ENCODE measurements around the gene CIB4. TPM values are rescaled to one million over a fixed set of nuclear protein-coding genes. Genes with fewer than 3 reads are reported as not detected.

CIB4 gene
- polyA plus RNA-seq, 3 donors, result 0.29 to 0.89 (median 0.33) TPM

- DNase-seq (ENCODE audit: extremely low read depth in 1 of 11, low read depth in 9 of 11, low spot score in 4 of 11), result no peak
Observed at GRCh38 chr2:26564121-26564644, 77.0 kb downstream of the CIB4 start.

GRCh38 chr2:26563686-26564085 is 77.5 kb downstream of the CIB4 start:
- DNase-seq (ENCODE audit: extremely low read depth in 1 of 11, low read depth in 9 of 11, low spot score in 4 of 11), result no peak

GRCh38 chr2:26562811-26563645 is 78.1 kb downstream of the CIB4 start:
- DNase-seq (ENCODE audit: extremely low read depth in 1 of 11, low read depth in 9 of 11, low spot score in 4 of 11), result peak in 4 of 11 donors; percentile 5 to 9 (median 8)

DNA sequence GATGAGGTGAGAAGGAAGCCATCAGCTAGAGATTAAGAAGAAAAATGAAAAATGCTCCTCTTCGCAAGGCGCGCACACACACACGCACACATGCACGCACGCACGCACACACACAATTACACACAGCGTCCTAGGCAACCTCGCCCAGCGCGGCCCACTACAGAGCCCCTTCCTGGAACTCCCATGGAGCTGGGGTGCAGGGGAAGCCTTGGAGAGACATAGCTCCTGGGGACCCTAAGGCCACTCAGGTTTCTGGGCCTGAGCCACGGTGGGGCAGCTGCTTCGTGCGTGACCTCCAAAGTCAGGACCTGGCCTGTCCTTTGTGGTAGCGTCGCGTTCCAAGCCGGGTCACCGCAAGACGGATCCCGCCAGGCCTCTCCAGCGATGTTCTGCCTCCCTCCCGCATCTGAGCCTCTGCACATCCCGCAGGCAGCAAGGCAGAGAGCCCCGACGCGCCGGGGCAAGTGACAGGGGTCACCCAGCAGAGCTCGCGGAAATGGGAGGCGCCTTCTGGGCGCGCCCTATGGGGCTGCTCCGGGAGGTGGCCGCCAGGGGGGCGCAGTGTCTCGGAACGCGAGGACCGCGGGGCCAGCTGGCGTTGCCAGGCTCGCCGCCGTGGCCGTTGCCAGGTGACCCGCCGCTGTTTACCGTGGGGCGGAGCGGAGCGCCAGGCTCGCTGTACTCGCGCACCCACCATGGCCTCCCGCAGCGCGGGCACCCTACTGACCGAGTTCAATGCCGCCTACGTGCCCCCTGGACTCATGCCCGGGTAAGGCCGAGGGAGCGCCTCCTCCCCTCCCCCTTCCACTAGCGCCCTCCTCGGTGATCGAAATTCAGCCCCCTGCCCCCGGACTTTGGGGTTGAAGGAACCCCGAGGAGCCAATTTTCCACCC is 79.0 kb downstream of the CIB4 start:
- peak in 9 of 11 donors; percentile 23 to 74 (median 56) for DNase-seq (ENCODE audit: extremely low read depth in 1 of 11, low read depth in 9 of 11, low spot score in 4 of 11)

GRCh38 chr2:26561376-26561775 is 79.8 kb downstream of the CIB4 start:
- DNase-seq (ENCODE audit: extremely low read depth in 1 of 11, low read depth in 9 of 11, low spot score in 4 of 11), result no peak

DNA sequence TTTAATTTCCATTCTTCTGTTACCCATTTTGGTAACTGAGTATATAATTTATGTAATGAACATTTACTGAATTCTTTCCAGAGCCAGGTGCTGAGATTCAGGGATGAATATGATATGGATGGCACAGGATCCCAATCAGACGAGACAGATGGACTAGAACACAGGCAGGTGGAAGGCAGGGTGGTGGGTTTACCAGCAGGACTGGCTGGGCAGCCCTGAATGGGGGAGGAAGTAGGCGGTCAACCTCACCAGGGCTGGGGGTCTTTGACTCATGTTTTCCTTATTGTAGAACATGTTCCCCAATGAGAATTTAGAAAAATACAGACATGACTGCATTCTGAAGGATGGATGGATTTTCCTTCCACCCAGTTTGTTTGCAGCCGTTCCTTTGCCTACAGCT is 80.3 kb downstream of the CIB4 start:
- DNase-seq (ENCODE audit: extremely low read depth in 1 of 11, low read depth in 9 of 11, low spot score in 4 of 11), result no peak

- DNase-seq (ENCODE audit: extremely low read depth in 1 of 11, low read depth in 9 of 11, low spot score in 4 of 11), result no peak
Observed at GRCh38 chr2:26559556-26559955, 81.6 kb downstream of the CIB4 start.

DNA sequence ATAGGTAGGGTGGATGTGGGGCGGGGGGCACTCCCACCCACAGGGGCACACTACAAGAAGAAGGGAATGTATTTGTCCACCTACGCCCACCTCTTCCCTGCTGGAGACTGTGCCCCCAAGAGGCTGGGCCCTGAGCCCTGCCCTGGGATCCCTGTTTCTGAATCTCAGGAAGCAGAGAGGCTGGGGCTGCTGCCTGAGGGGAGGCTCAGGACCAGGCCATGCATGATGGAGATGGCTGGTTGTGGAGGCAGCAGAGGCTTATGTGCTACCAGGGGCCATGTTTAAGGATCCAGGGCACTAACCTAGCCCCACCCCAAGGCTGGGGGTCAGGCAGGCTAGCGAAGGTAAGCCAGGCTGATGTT is 82.1 kb downstream of the CIB4 start:
- DNase-seq (ENCODE audit: extremely low read depth in 1 of 11, low read depth in 9 of 11, low spot score in 4 of 11), result no peak

- DNase-seq (ENCODE audit: extremely low read depth in 1 of 11, low read depth in 9 of 11, low spot score in 4 of 11), result peak in 3 of 11 donors; percentile 12 to 19 (median 16)
Observed at GRCh38 chr2:26558271-26559043, 82.7 kb downstream of the CIB4 start.

DNA sequence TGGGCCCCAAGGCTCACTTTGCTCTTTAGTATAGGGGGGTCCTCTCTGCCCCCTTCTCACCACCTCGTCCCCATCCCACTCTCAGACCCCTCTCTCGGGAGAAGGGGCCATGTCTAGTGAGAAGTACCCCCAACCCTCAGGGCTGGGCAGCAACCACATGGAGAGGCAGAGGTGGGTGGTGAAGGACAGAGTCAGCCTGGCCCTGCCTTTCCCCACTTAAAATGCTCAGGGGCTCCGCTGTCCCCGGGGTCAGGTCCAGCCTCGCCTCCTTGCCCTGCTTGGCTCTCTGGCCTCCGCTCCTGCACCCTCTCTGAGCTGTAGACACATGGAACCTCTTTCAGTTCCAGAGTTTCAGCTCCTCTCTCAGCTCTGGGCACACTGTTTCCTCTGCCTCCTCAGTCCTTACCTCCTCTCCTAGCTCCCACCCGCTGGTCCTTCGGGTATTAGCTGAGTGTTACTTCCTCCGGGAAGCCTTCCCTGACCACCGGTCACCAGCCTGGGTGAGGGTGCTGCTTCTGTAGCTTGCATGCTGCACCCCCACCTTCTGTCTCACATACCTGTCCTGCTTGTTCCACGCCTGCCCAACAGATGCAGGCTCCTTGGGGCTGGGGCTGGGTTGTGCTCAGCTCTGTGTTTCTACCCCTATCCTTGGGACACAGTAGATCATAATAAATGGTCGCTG is 83.8 kb downstream of the CIB4 start:
- no peak for DNase-seq (ENCODE audit: extremely low read depth in 1 of 11, low read depth in 9 of 11, low spot score in 4 of 11)

DNA sequence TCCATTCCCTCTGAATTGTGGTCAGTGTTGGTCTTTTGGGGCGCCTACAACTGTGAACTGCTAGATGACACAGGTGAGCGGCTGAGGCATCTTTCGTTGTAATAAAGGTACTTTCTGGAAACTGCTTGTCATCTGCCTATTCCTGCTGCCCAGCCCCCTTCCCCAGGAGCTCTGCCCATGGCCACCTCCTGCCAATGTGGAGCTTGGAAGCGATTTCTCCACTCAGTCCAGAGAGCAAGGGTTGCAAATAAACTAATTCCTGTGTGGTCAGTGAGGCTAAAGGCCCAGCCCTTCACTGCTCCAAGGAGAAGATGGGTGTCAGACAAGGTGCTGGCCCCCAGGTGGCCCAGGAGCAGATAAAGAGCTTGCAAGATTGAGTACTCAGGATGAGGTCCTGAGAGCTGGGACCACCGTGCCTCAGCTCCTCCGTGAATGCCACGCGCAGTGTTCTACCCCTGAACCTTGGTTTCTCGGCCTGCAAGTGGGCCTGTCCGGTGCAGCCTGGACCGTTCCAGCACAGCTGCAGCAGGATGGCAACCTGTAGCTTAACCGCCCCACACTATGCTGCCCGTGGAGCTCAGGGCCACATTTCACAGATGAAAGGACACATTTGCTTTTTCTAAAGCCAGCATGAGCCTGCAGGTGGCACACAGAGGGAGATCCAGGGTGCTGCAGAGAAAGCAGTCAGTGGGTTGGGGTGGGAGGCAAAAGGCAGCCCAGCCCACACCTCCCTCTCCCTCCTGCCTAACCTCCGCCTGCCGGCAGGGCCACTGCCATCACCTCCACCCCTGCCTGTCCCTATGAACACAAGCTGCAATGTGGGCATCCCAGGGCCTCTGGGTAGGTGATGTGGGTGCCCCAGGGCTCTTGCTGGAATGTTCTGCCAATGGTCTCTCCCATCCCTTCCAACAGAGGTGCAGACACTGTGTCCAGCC is 84.6 kb downstream of the CIB4 start:
- no peak for DNase-seq (ENCODE audit: extremely low read depth in 1 of 11, low read depth in 9 of 11, low spot score in 4 of 11)

DNA sequence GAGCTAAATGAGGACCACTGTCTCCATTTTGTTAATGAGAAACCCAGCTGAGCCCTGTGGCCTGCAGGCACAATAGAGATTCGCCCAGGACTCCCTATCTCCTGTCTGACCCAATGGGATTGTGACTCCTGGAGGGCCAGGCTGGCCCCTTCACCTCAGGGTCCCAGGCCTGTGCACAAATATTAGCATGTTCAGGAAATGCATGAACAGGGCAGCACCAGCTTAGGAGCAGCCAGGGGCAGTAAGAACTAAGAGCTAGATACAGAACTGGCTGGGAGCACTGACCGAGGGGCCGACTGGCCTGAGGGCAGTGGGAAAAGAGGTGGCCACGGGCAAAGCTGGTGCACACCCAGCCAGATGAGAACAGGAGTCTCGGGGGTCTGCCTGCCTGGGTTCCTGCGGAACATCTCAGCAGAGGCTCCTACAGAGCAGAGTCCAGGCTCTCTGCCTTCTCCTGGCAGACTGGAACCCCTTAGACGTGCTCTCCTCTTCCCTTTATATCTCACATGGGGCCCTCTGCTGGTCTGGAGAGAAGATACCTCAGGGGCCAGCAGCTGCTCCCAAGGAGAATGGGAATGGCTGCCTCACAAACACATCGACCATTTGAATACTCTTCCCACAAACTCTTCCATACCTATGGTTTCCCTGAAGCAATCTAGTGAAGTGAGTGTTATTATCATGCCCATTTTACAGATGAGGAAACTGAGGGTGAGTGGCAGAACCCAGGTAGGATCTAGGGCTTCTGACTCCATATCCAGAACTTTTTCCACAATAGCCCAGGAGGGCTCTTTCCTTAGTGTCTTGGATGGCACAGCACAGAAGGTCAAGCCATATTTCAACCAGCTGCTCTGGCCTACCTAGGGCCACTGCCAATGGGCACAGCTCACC is 85.7 kb downstream of the CIB4 start:
- DNase-seq (ENCODE audit: extremely low read depth in 1 of 11, low read depth in 9 of 11, low spot score in 4 of 11), result no peak

DNA sequence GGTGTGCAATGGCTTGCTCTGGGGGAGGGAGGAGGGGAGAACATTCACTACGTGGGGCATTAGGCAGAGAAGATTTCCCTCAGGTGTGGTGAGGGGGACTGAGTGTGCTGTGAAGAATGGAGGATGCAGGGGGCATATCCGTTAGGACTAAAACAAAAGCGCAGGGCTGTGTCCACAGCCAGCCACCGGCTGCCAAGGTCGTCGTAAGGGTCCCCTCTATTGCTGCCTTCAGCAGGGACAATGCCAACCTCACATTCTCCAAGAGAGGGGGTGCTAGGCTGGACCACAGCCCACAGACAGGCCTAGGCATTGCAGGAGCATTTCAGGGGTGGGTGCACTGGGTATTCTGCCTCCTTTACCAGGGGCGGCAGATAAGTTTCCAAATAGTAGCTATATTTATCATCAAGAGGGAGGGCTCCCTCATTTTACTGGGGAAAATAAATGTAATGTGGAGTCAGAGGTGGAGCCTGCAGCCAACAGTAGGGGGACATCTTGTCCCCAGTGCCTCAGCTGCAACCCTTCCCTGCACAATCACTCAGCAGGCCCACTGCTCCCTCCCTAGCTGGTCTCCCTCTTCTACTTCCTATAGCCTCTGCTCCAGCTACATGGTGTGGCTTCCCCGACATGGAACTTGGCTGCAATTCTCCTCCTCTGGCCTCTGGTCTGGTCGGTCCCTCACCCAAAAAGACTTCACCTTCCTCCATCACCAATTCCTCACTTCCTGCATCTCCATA is 88.4 kb downstream of the CIB4 start:
- DNase-seq (ENCODE audit: extremely low read depth in 1 of 11, low read depth in 9 of 11, low spot score in 4 of 11), result no peak

GRCh38 chr2:26550276-26551015 is 90.7 kb downstream of the CIB4 start:
- no peak for DNase-seq (ENCODE audit: extremely low read depth in 1 of 11, low read depth in 9 of 11, low spot score in 4 of 11)
